HTERT RPE-1 (cell line): ENCODE data around the gene TEX13C.
"Not testable (repeated sequence)": the region's sequence is repeated elsewhere in the genome, so short reads cannot be mapped to it uniquely, and the experiment has no call there.

ENCODE experiments used
- in situ Hi-C: fragments of 300-500 bp; cut with MboI; formaldehyde crosslinking; loops from 4 replicates; pipeline ENCODE4 v1.14.3; 2020; ENCODE audit warnings: low sequenced_read_pairs

The TEX13C gene

GRCh38 chrX:125319646-125320521 is at the start of gene TEX13C:
Gene TEX13C (plus strand): TSS chrX:125319871. CDS start chrX:125320120, 249 bp downstream.
- in situ Hi-C loops = no loop called here

DNA sequence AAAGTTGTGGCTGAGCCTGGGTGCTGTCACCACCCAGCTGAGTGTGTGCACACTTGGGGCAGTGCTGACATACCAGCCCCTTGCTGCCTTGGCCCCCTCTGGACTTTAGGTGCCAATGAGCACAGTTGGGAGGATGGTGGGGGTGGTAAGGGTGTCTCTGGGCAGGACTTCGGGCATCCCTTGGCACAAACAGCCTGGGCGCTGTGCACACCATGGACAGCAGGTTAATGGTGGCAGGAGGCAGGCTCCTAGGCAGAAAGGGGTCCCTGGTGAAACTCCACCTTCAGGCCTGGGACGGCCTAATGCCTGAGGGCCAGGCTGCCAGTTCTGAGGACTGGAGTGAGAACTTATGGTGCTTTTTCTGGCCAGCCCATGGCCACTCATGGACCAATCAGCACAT is 32.4 kb upstream of the TEX13C start:
- in situ Hi-C loops = no loop called here

- in situ Hi-C loops = no loop called here
These were observed 31.3 kb upstream of the TEX13C start for GRCh38 chrX:125288343-125288742.

- in situ Hi-C loops = no loop called here
These were observed 30.5 kb upstream of the TEX13C start for GRCh38 chrX:125289209-125289608.

DNA sequence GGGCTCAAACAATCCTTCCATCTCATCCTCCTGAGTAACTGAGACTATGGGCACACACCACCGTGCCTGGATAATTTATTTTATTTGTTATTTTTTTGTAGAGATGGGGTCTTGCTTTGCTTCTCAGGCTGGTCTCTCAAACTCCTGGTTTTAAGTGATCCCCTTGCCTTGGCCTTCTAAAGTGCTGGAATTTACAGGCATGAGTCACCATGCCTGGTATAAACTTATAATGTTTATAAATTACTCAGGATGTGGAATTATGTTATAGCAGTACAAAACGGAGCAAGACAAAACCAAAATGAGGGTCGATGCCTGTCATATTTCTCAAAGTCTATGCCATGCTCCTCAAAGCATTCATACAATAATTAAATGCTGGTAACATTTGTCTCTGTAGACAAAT is 29.8 kb upstream of the TEX13C start:
- in situ Hi-C loops = no loop called here

DNA sequence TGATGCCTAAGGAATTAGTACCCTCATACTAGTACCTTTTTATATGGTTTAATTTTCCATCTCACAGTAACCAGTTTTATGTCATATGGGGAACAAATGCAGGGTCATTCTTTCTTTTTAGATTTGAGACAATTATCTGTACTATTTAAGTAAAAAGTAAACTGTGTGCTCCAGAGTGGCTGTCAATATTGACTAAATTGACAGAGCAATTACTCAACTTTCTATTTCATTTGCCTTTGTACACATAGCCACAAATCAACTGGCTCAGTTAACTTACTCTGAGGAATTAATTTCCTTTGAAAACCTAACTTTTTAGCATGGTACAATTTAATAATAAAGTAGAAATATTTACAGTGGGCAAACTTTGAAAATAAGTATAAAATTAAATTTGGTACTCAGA is 28.5 kb upstream of the TEX13C start:
- in situ Hi-C loops = no loop called here

GRCh38 chrX:125293850-125294780 is 25.6 kb upstream of the TEX13C start:
- in situ Hi-C loops = no loop called here

- in situ Hi-C loops = no loop called here
These were observed 24.3 kb upstream of the TEX13C start for GRCh38 chrX:125295337-125295736.

DNA sequence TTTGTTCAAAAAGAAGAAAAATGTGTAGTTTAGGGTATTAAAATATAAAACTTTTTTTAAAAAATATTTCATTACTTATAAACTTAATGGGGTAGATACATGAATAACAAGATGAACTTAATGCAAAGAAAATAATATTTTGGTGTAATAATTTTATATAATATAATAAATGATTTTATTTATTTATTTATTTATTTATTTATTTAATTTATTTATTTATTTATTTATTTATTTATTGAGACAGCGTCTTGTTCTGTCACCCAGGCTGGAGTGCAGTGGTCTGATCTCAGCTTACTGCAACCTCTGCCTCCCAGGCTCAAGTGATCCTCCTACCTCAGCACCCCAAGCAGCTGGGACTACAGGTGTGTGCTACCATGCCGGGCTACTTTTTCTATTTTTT is 20.8 kb upstream of the TEX13C start:
- in situ Hi-C loops = no loop called here

DNA sequence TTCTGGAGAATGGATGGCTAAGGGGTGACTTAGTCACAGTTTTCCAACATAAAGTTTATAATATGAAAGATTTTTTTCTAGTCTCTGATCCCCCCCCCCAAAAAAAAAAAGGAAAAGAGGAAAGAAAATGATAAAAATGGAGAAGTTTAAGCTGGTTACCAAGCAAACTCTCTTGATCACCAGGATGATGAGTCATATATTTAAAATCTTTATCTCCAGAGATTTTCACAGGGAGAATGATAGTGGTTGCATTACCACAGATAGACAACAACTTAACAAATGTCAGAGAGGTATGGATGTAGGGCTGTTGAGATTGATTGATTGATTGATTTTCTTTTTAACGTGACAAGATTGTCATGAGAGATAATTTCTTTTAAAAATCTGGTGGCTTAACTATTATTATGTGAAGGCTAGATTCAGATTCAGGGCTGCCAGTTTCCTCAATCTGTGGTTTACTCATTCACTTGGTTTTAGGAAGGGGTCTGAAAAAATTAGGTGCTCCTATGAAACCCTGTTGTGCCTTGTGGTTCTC is 13.3 kb upstream of the TEX13C start:
- in situ Hi-C loops = no loop called here

GRCh38 chrX:125308653-125309052 is 11.0 kb upstream of the TEX13C start:
- in situ Hi-C loops = no loop called here

- in situ Hi-C loops = not testable (repeated sequence)
These were observed 505 bp upstream of the TEX13C start for GRCh38 chrX:125319166-125319565.

GRCh38 chrX:125322431-125322830 is 2.8 kb downstream of the TEX13C start:
- in situ Hi-C loops = no loop called here

DNA sequence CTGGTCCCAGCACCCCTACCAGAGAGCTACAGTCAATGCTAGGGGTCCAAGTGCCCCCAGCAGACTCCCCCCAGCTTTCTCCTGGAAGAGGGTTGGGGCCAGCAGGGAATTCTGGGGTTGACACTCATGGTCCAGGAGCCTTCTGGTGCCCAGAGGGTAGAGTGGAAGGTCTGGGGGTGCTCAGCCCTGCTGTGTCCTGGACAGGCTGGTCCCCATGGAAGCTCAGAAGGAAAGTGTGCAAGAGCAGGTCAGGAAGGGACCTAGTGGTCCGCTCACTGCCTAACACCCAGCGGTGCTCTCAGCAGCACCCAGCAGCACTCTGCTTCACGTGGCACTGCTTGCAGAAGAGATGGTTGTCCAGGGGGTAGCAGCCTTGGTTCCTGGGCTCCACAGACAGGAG is 6.9 kb downstream of the TEX13C start:
- in situ Hi-C loops = no loop called here

- in situ Hi-C loops = no loop called here
These were observed 8.2 kb downstream of the TEX13C start for GRCh38 chrX:125327891-125328290.

GRCh38 chrX:125333583-125333982 is 13.9 kb downstream of the TEX13C start:
- in situ Hi-C loops = no loop called here

GRCh38 chrX:125340490-125340889 is 20.8 kb downstream of the TEX13C start:
- in situ Hi-C loops = no loop called here

DNA sequence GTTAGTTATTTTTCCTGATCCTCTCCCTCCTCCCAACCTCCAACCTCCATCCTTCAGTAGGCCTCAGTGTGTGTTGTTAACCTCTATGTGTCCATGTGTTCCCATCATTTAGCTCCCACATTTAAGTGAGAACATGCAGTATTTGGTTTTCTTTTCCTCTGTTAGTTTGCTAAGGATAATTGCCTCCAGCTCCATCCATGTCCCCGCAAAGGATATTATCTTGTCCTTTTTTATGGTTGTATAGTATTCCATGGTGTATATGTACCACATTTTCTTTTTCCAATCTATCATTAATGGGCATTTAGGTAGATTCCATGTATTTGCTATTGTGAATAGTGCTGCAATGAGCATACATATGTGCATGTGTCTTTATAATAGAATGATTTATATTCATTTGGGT is 54.5 kb downstream of the TEX13C start:
- in situ Hi-C loops = no loop called here
